Ovary (tissue), 3 donors: ENCODE data around the gene PCNT.

Source experiments
- CTCF ChIP-seq, 3 donors: fragments of 450-650 bp in 2 of 3; fragments of 200-600 bp in 1 of 3; IDR thresholded peaks; one replicate each; pipeline versions ENCODE4 v1.5.1 to v1.8.0; 2016 to 2022; ENCODE audit warnings: antibody characterized with exemption in 3 of 3, mild to moderate bottlenecking in 1 of 3
- POLR2A ChIP-seq: fragments of 450-650 bp; IDR thresholded peaks from one replicate; pipeline ENCODE4 v1.6.1; 2017; ENCODE audit warnings: antibody characterized with exemption, mild to moderate bottlenecking, moderate library complexity
- donor health status: DM: no; HTN: no; CAD: no.

GRCh38 chr21:46489162-46489663, 165.3 kb downstream of the PCNT start:
- no peak for TF ChIP-seq CTCF (IDR thresholded peaks at IDR 0.05)
- TF ChIP-seq POLR2A, result no peak
